Measurements from ENCODE around the gene PPP1R1B.

- TF ChIP-seq EZH2 (optimal IDR thresholded peaks at IDR 0.05; ENCODE audit: low read depth, low read length): no peak
- TF ChIP-seq CTCF (IDR thresholded peaks at IDR 0.05; ENCODE audit: low read length): no peak
- no peak for TF ChIP-seq EZH2phosphoT487 (IDR thresholded peaks at IDR 0.05; ENCODE audit: low read length)
These were observed 14.4 kb upstream of the PPP1R1B start for GRCh38 chr17:39612291-39612894.

Measured in MM.1S (cell line).